ENCODE results near the gene SYT7.

Gene SYT7

DNA sequence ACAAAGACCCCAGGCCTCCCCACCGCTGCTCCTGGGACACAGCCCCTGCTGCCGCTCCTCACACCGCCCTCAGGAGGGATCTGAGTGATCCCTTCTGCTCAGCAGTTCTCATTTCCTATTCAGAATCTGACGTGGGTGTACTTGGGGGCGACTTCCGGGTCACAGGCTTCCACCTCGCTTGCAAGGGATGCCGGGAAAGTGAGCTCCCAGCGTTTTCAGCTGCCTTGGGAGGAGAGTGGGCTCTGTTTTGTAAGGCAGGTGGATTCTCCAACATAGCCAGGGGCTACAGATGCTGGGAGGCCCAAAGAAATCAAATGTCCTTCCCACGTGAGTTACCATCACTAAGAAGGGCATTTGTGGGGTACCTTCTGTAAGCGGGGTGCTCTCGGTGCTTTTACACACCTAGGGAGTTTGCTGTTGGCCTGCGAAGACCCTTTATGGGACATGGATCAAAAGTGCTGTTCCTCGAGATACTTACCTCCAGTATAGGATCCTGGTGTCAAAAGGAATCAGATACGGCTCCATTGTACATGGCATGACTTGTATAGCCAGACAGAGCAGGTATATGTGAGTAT is 82.0 kb downstream of the SYT7 start:
- DNase-seq (ENCODE audit: low read depth) = no peak

DNA sequence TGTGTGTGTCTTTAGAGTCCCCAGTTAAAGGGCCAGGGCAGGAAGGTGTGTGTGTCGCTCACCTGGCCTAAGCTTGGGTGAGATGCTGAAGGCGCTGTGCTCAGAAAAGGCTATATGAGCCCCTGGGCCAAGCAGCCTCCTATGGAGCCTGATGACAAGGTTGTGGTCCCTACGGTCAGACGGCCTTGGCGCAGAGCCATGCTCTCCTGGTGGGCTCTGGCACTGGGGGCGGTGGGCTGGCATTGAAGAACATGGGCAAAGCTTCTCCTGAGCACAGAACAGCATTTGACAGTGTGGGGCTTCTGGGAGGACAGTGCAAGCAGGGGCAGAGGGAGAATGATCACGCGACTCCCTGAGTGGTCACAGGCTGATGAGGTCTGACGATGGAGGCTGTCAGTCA is 83.0 kb downstream of the SYT7 start:
- DNase-seq (ENCODE audit: low read depth) = no peak
- TF ChIP-seq, protein P1, sequence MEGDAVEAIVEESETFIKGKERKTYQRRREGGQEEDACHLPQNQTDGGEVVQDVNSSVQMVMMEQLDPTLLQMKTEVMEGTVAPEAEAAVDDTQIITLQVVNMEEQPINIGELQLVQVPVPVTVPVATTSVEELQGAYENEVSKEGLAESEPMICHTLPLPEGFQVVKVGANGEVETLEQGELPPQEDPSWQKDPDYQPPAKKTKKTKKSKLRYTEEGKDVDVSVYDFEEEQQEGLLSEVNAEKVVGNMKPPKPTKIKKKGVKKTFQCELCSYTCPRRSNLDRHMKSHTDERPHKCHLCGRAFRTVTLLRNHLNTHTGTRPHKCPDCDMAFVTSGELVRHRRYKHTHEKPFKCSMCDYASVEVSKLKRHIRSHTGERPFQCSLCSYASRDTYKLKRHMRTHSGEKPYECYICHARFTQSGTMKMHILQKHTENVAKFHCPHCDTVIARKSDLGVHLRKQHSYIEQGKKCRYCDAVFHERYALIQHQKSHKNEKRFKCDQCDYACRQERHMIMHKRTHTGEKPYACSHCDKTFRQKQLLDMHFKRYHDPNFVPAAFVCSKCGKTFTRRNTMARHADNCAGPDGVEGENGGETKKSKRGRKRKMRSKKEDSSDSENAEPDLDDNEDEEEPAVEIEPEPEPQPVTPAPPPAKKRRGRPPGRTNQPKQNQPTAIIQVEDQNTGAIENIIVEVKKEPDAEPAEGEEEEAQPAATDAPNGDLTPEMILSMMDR (conservative IDR thresholded peaks at IDR 0.05; ENCODE audit: low read depth, low read length) = no peak
- H3K4me3 ChIP-seq (ENCODE audit: low read length) = no peak overlapping the region

More for the DNA sequence above, 82.0 kb downstream of the SYT7 start:
- H3K4me3 ChIP-seq (ENCODE audit: low read length) = no peak overlapping the region
- TF ChIP-seq, protein P1 (conservative IDR thresholded peaks at IDR 0.05; ENCODE audit: low read depth, low read length) = no peak

DNA sequence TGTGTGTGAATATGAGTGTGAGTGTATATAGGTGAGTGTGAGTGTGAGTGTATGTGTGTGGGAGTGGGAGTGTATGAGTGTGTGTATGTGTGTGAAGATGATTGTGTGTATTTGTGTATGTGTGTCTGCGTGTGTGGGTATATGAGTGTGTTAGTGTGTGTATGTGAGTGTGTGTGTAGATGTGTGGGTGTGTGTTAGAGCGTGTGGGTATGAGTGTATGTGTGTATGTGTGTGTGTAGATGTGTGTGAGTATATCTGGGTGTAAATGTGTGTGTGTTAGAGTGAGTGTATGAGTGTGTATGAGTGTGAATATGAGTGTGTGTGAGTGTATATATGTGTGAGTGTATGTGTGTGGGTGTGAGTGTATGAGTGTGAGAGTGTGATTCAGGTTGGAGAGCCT is 83.4 kb downstream of the SYT7 start:
- TF ChIP-seq, protein P1 (conservative IDR thresholded peaks at IDR 0.05; ENCODE audit: low read depth, low read length) = no peak

DNA sequence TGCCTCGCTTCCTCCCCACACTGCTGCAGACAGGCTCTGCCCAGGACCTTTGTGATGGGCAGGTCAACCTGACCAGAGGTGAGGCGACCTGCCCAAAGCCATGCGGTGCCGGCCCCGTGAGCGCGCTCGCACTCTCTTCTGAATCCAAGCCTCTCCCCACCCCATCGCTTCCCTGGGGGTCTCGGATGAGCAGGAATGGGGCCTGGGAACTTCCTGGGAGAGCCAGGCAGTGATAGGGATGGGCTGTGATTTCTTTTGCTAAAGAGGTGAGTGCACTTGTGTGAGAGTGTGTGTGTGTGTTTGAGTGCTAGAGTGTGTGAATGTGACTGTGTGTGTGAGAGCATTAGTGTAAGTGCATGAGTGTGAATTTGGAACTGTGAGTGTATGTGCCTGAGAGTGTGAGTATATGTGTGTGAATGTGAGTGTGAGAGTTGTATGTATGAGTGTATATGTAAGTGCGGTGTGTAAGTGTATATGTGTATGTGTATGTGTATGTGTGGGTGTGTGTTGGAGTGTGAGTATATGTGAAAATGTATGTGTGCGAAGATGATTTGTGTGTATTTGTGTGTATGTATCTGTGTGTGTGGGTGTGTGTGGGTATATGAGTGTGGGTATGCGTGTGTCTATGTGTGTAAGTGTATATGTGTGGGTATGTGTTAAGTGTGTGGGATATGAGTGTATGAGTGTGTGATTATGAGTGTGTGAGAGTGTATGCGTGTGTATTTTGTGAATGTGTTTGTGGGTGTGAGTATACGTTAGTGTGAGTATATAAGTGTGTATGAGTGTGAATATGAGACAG is 84.1 kb downstream of the SYT7 start:
- DNase-seq (ENCODE audit: low read depth) = no peak
- H3K4me3 ChIP-seq (ENCODE audit: low read length) = no peak overlapping the region
- TF ChIP-seq, protein P1 (conservative IDR thresholded peaks at IDR 0.05; ENCODE audit: low read depth, low read length) = no peak

More for the DNA sequence above, 83.4 kb downstream of the SYT7 start:
- DNase-seq (ENCODE audit: low read depth) = no peak
- no peak overlapping the region for H3K4me3 ChIP-seq (ENCODE audit: low read length)

DNA sequence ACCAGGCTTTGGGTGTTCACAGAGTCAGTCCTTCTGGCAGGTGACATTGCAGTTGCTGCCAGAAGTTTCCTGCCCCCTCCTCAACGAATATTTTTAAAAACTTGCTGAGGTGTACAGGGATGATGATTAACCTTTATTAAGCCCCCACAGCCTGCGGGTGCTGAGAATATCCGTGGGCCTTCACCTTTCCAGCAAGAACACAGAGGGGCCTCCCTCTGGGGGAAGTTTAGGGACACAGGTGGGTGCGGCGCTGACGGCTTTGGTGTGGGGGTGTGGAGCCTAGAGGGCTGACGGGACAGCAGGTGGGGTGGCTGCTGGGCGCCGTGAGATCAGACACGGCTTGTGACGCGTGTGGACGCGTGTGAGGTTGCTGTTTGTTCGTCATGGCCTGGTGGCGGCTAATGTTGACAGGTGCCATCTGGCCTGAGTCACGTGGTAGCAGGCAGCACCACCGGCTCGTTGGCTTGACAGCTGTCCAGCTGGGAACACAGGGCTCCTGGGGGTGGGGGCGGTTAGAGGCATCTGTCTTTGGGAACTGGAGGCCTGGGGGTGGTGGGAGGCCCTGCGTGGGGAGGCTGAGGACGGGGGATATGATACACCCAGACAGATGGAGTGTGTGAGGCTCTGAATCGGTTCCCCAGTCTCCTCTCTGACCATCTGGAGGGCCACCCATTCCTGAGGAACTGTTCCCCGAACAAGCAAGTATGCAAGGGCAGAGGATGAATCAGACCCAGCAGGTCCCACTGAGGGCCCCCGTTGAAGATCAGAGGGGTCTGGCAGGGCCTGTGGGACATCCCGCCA is 84.9 kb downstream of the SYT7 start:
- no peak for DNase-seq (ENCODE audit: low read depth)
- H3K4me3 ChIP-seq (ENCODE audit: low read length) = no peak overlapping the region
- TF ChIP-seq, protein P1 (conservative IDR thresholded peaks at IDR 0.05; ENCODE audit: low read depth, low read length) = no peak

DNA sequence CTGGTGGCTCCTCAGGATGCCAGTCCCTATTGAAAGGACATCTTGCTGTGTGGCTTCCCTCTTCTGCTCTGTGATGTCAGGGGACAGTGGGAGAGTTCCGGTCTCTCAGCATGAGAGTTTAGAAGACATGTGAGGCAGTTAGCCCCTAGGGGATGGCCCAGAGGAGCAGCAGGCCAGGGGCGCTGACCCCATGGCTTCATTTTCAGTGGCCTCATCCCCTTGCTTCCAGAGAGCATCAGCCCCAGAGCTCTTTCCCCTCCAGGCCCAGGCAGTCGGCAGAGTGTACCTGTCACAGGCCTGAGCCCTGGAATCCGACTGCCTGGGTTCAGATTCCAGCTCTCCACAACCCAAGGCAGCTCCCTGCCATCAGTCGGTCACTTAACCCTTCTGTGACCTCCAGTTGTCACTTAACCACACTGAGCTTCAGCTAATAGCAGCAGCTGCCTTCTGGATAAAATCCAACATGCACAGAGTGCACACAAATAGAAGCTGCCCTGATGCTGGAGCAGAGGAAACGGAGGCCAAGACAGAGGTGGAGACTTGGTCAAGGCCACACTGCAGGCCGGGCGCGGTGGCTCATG is 86.4 kb downstream of the SYT7 start:
- no peak for DNase-seq (ENCODE audit: low read depth)
- TF ChIP-seq, protein P1 (conservative IDR thresholded peaks at IDR 0.05; ENCODE audit: low read depth, low read length) = no peak
- no peak overlapping the region for H3K4me3 ChIP-seq (ENCODE audit: low read length)
